Hepatocyte (in vitro differentiated cells): ENCODE results near the gene SGCD. TPM values are rescaled to one million over a fixed set of nuclear protein-coding genes. Genes with fewer than 3 reads are reported as not detected.
"Not testable (repeated sequence)": the region's sequence is repeated elsewhere in the genome, so short reads cannot be mapped to it uniquely, and the experiment has no call there.

Experiments used
- DNase-seq: peaks from one replicate; pipeline ENCODE4 v3.0.0-alpha.2; 2016; ENCODE audit warnings: low spot score
- H2AFZ ChIP-seq: fragments of 200-600 bp; sonication (generic); 2 replicates; pipeline ENCODE4 v1.6.0; 2016; ENCODE audit warnings: antibody characterized with exemption, mild to moderate bottlenecking
- H3K27ac ChIP-seq: fragments of 200-600 bp; sonication (generic); 2 replicates; pipeline ENCODE4 v1.5.1; 2016; ENCODE audit warnings: mild to moderate bottlenecking
- H3K27me3 ChIP-seq: fragments of 200-600 bp; sonication (generic); 2 replicates; pipeline ENCODE4 v1.6.1; 2016
- H3K36me3 ChIP-seq: fragments of 200-600 bp; sonication (generic); replicated peaks from 2 replicates; pipeline ENCODE4 v1.5.1; 2016; ENCODE audit warnings: low read depth; ENCODE audit not compliant: insufficient read depth
- H3K4me1 ChIP-seq: fragments of 200-600 bp; sonication (generic); 2 replicates; pipeline ENCODE4 v1.5.1; 2016; ENCODE audit warnings: mild to moderate bottlenecking, moderate library complexity; ENCODE audit not compliant: insufficient read depth
- H3K4me2 ChIP-seq: fragments of 200-600 bp; sonication (generic); 2 replicates; pipeline ENCODE4 v1.6.0; 2016
- H3K4me3 ChIP-seq: fragments of 200-600 bp; sonication (generic); 2 replicates; pipeline ENCODE4 v1.5.1; 2016; ENCODE audit warnings: mild to moderate bottlenecking
- H3K79me2 ChIP-seq: fragments of 200-600 bp; sonication (generic); 2 replicates; pipeline ENCODE4 v1.6.0; 2017; ENCODE audit warnings: mild to moderate bottlenecking
- H3K9me2 ChIP-seq: fragments of 200-600 bp; sonication (generic); replicated peaks from 2 replicates; pipeline ENCODE4 v1.6.0; 2017; ENCODE audit warnings: mild to moderate bottlenecking; ENCODE audit not compliant: insufficient read depth
- H3K9me3 ChIP-seq: fragments of 200-600 bp; sonication (generic); 2 replicates; pipeline ENCODE4 v1.5.1; 2016; ENCODE audit warnings: low read depth, mild to moderate bottlenecking
- H4K20me1 ChIP-seq: fragments of 200-600 bp; sonication (generic); 2 replicates; pipeline ENCODE4 v1.6.0; 2016; ENCODE audit warnings: mild to moderate bottlenecking; ENCODE audit not compliant: insufficient read depth, poor library complexity, severe bottlenecking
- EZH2 ChIP-seq: fragments of 200-600 bp; sonication (generic); IDR thresholded peaks from 2 replicates; pipeline ENCODE4 v1.6.1; 2016; ENCODE audit warnings: antibody characterized with exemption, mild to moderate bottlenecking, borderline replicate concordance
- EZH2phosphoT487 ChIP-seq: fragments of 200-600 bp; sonication (generic); IDR thresholded peaks from one replicate; pipeline ENCODE4 v1.6.1; 2018; ENCODE audit warnings: antibody characterized with exemption, mild to moderate bottlenecking, low read depth, moderate library complexity; ENCODE audit not compliant: unreplicated experiment, severe bottlenecking
- WGBS: methylation state at CpG from one replicate; pipeline ENCODE4 v1.1.6; 2016; ENCODE audit warnings: low lambda C conversion rate; ENCODE audit errors: missing lambda C conversion rate; 5-methylcytosine and 5-hydroxymethylcytosine counted together
- polyA plus RNA-seq: library from polyadenylated mRNA; unstranded; fragments of >200 nt; fragmentation: Nextera tagmentation; extraction: Ambion mirVana; gene quantifications from 2 replicates; pipeline ENCODE4 v1.2.1, GENCODE V29; 2016
- total RNA-seq: library from RNA; depleted of rRNA; stranded (reverse); fragments of >200 nt; gene quantifications from 2 replicates; pipeline ENCODE4 v1.2.3, GENCODE V29; 2014
- TF ChIP-seq, protein P1 (sequence below): fragments of 200-600 bp; sonication (generic); IDR thresholded peaks from 2 replicates; pipeline ENCODE4 v1.5.1; 2016; ENCODE audit warnings: antibody characterized with exemption, mild to moderate bottlenecking; ENCODE audit not compliant: poor library complexity

Gene SGCD
- total and polyA plus RNA-seq, 2 experiments from 2014 or later, result 3.8 to 8.8 TPM

DNA sequence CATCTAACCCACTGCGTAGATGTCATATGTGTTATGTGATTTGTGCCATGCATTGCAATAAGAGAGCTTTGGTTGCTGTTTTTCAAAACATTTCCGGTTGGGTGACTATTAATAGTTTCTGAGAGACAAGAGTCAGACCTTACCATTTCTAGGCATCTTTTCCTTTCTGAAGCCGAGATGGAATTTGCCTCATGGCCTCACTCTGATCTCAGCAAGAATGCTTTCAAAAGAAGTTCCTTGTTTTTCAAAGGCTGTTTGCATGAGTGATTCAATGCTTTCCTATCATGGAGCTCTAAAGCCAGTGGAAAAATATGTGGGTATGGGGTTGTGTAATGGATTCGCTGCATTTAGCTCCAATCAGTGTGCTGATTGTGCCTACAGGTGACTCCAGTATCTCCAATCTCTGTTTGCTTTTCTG is 320.1 kb downstream of the SGCD start:
- peak; percentile 53 for DNase-seq
- Histone ChIP-seq H3K9me3 (no peaks in the 10 kb centered on the region), H3K27me3 (no peaks in the 10 kb centered on the region), H3K27ac (peak overlapping the region; percentile 27), H4K20me1 (no peaks in the 10 kb centered on the region), H3K79me2 (no peaks in the 10 kb centered on the region), H3K9me2 (no peaks in the 10 kb centered on the region), H3K4me3 (no peak overlapping the region), H2AFZ (no peak overlapping the region), H3K36me3 (no peaks in the 10 kb centered on the region), H3K4me2 (no peak overlapping the region), H3K4me1 (no peaks in the 10 kb centered on the region)
- WGBS, result 19% methylated on average over 4 of the region's 4 CpGs
- TF ChIP-seq EZH2 (no peak), EZH2phosphoT487 (no peak)
- TF ChIP-seq, protein P1, sequence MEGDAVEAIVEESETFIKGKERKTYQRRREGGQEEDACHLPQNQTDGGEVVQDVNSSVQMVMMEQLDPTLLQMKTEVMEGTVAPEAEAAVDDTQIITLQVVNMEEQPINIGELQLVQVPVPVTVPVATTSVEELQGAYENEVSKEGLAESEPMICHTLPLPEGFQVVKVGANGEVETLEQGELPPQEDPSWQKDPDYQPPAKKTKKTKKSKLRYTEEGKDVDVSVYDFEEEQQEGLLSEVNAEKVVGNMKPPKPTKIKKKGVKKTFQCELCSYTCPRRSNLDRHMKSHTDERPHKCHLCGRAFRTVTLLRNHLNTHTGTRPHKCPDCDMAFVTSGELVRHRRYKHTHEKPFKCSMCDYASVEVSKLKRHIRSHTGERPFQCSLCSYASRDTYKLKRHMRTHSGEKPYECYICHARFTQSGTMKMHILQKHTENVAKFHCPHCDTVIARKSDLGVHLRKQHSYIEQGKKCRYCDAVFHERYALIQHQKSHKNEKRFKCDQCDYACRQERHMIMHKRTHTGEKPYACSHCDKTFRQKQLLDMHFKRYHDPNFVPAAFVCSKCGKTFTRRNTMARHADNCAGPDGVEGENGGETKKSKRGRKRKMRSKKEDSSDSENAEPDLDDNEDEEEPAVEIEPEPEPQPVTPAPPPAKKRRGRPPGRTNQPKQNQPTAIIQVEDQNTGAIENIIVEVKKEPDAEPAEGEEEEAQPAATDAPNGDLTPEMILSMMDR, result no peak

DNA sequence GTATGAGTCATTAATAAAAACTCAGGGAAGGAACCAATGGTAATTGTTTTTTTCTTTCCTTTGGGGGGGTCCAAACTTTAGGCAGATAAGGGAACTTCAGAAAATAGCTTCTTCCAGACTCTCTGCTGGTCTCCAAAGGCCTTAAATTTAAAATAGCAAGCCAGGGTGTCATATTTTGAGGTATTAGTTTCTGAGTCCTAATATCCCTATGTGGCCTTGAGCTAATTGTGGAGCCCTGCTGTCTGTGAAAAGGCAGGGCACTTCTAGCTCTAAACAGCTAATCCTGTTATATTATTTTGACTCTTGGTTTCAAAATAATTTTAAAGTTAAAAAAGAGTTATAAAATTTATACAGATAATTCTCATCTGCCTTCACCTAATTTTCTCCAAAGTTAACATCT is 327.5 kb downstream of the SGCD start:
- H3K4me1 ChIP-seq, result no peaks in the 10 kb centered on the region
- no peaks in the 10 kb centered on the region for H3K9me3 ChIP-seq
- H4K20me1 ChIP-seq, result no peaks in the 10 kb centered on the region
- H3K4me3 ChIP-seq, result no peak overlapping the region
- TF ChIP-seq, protein P1, result no peak
- TF ChIP-seq EZH2phosphoT487, result no peak
- no peak for TF ChIP-seq EZH2
- H3K79me2 ChIP-seq, result no peaks in the 10 kb centered on the region
- H2AFZ ChIP-seq, result no peak overlapping the region
- H3K9me2 ChIP-seq, result no peaks in the 10 kb centered on the region
- H3K27ac ChIP-seq, result no peak overlapping the region
- no peaks in the 10 kb centered on the region for H3K27me3 ChIP-seq
- H3K36me3 ChIP-seq, result no peaks in the 10 kb centered on the region
- DNase-seq, result no peak
- H3K4me2 ChIP-seq, result no peak overlapping the region

DNA sequence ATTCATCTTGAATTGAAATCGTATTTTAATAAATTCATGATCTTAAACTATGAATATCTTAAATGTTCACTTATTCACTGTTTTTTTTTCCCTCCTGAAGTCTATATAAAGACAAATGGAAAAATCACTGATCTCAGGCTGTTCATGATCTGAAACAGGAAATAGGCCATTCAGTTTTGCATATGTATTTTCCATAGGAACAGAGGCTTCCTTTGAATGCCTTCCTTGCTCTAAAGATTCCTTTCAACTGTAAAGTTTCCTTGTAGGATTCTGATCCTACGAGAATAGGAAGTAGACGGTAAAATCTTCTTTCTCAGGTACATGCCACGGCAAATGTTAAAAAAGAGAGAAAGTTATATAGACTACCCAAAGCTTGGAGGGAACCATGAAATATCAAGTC is 328.8 kb downstream of the SGCD start:
- Histone ChIP-seq H2AFZ (no peak overlapping the region), H3K36me3 (no peaks in the 10 kb centered on the region), H3K79me2 (no peaks in the 10 kb centered on the region), H4K20me1 (no peaks in the 10 kb centered on the region), H3K27me3 (no peaks in the 10 kb centered on the region), H3K4me3 (no peak overlapping the region), H3K27ac (no peak overlapping the region), H3K4me1 (no peaks in the 10 kb centered on the region), H3K4me2 (no peak overlapping the region), H3K9me2 (no peaks in the 10 kb centered on the region), H3K9me3 (no peaks in the 10 kb centered on the region)
- TF ChIP-seq EZH2 (no peak), EZH2phosphoT487 (no peak)
- TF ChIP-seq, protein P1, result no peak
- 82% methylated on average over 4 of the region's 4 CpGs for WGBS
- DNase-seq, result no peak

DNA sequence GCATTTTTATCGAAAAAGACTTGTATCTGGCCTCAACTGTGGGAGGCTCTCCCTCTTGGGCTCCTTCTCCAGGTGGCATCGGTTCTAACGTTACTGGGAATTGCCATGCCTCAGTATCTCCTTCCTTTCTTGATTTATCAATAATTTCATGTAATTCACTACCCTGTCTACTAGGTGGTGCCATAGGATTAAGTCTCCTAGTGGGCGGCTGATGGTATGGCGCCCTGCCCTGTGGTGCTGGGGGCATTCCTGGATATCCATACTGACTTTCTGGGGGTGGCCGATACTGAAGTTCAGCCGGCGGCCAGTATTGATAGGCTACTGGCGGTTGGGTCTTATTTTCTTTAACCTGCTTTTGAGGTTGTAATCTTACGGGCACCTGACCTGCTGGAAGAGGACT is 337.9 kb downstream of the SGCD start:
- H3K36me3 ChIP-seq, DNase-seq, H3K4me3 ChIP-seq, H2AFZ ChIP-seq, H3K27me3 ChIP-seq, H3K27ac ChIP-seq, H4K20me1 ChIP-seq, H3K4me2 ChIP-seq, H3K9me2 ChIP-seq, H3K79me2 ChIP-seq, H3K9me3 ChIP-seq, H3K4me1 ChIP-seq: not testable (repeated sequence)
- WGBS, result 81% methylated on average over 7 of the region's 10 CpGs

DNA sequence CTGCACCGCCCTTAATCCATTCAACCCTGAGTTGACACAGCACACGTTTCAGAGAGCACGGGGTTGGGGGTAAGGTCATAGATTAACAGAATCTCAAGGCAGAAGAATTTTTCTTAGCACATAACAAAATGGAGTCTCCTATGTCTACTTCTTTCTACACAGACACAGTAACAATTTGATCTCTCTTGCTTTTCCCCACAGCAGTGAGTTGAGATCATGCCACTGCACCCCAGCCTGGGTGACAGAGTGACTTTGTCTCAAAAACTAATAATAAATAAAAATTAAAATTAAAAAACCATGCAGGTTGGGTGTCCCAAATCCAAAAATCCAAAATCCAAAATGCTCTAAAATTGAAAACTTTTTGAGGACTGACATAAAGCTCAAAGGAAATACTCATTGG is 339.7 kb downstream of the SGCD start:
- not testable (repeated sequence) for H3K27me3 ChIP-seq, H3K4me1 ChIP-seq, H3K79me2 ChIP-seq, H3K9me3 ChIP-seq, H3K36me3 ChIP-seq, DNase-seq, H4K20me1 ChIP-seq, H2AFZ ChIP-seq, H3K4me2 ChIP-seq, H3K9me2 ChIP-seq, H3K27ac ChIP-seq, H3K4me3 ChIP-seq
- no CpG with 5 or more reads among the region's 3 CpGs for WGBS
